Activated naive CD8-positive, alpha-beta T cell treated with anti-CD3 and anti-CD28 coated beads for 36 hours (primary cell): ENCODE measurements around the gene S100Z. TPM values are rescaled to one million over a fixed set of nuclear protein-coding genes. Genes with fewer than 3 reads are reported as not detected.
"Not testable (repeated sequence)": the region's sequence is repeated elsewhere in the genome, so short reads cannot be mapped to it uniquely, and the experiment has no call there.

ENCODE experiments used
- DNase-seq: peaks from one replicate; pipeline ENCODE4 v3.0.0; 2021
- H3K27ac Mint-ChIP-seq: one replicate; pipeline ENCODE4 v1.8.0; 2022; ENCODE audit warnings: mild to moderate bottlenecking, moderate library complexity, mixed read lengths
- H3K27me3 Mint-ChIP-seq: one replicate; pipeline ENCODE4 v1.8.0; 2022; ENCODE audit warnings: mild to moderate bottlenecking, mixed read lengths
- H3K36me3 Mint-ChIP-seq: one replicate; pipeline ENCODE4 v1.8.0; 2021; ENCODE audit warnings: mild to moderate bottlenecking, mixed read lengths
- H3K4me1 Mint-ChIP-seq: one replicate; pipeline ENCODE4 v1.8.0; 2021; ENCODE audit warnings: mixed read lengths
- H3K4me3 Mint-ChIP-seq: one replicate; pipeline ENCODE4 v1.8.0; 2022; ENCODE audit warnings: mild to moderate bottlenecking, moderate library complexity, mixed read lengths
- H3K9me3 Mint-ChIP-seq: one replicate; pipeline ENCODE4 v1.8.0; 2022; ENCODE audit warnings: mixed read lengths
- total RNA-seq, 2 experiments: library from RNA; stranded (reverse); gene quantifications; one replicate each; pipeline ENCODE4 v1.2.3, GENCODE V29; 2021

S100Z gene
- total RNA-seq, 2 experiments from 2014 or later: 0.23 TPM; not detected in 1

DNA sequence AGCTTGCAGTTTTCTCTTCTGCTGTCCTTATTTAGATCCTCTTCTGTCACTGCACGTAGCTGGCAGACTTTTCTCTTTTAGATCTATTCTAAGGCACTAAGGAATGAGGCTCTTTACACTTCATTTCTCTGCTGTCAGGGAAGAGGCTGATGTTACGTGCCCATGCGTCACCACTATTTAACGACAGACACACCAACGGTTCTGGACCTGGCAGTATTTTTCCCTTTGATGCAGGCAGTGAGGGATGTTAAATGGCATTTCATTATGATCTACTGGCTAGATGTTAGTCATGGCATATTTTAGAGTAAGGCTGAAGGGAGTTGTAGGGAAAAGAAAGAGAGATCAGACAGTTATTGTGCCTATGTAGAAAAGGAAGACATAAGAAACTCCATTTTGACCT is 94.8 kb downstream of the S100Z start:
- peaks cover 32% of the 10 kb centered on the region for H3K27me3 Mint-ChIP-seq
- H3K9me3 Mint-ChIP-seq: peaks cover 4% of the 10 kb centered on the region
- no peak overlapping the region for H3K4me3 Mint-ChIP-seq
- no peaks in the 10 kb centered on the region for H3K36me3 Mint-ChIP-seq
- H3K4me1 Mint-ChIP-seq: no peaks in the 10 kb centered on the region
- H3K27ac Mint-ChIP-seq: no peak overlapping the region
- DNase-seq: no peak

DNA sequence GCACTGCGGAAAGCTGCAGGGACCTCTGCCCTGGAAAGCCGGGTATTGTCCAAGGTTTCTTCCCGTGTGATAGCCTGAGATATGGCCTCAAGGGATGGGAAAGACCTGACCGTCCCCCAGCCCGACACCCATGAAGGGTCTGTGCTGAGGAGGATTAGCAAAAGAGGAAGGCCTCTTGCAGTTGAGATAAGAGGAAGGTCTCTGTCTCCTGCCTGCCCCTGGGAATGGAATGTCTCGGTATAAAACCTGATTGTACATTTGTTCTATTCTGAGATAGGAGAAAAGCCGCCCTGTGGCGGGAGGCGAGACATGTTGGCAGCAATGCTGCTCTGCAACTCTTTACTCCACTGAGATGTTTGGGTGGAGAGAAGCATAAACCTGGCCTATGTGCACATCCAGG is 95.4 kb downstream of the S100Z start:
- not testable (repeated sequence) for H3K4me3 Mint-ChIP-seq, H3K4me1 Mint-ChIP-seq, H3K9me3 Mint-ChIP-seq, DNase-seq, H3K27ac Mint-ChIP-seq, H3K36me3 Mint-ChIP-seq
- peaks cover 32% of the 10 kb centered on the region for H3K27me3 Mint-ChIP-seq

- Mint-ChIP-seq H3K9me3 (peaks cover 2% of the 10 kb centered on the region), H3K27ac (no peak overlapping the region), H3K4me3 (no peak overlapping the region), H3K36me3 (no peaks in the 10 kb centered on the region), H3K4me1 (no peaks in the 10 kb centered on the region), H3K27me3 (peaks cover 34% of the 10 kb centered on the region)
- DNase-seq: no peak
These were observed 96.3 kb downstream of the S100Z start for GRCh38 chr5:76946090-76946489.

GRCh38 chr5:76947082-76947503 is 97.3 kb downstream of the S100Z start:
- H3K36me3 Mint-ChIP-seq: no peaks in the 10 kb centered on the region
- no peaks in the 10 kb centered on the region for H3K9me3 Mint-ChIP-seq
- H3K4me3 Mint-ChIP-seq: no peak overlapping the region
- no peak overlapping the region for H3K27ac Mint-ChIP-seq
- DNase-seq: no peak
- peaks cover 39% of the 10 kb centered on the region for H3K27me3 Mint-ChIP-seq
- no peaks in the 10 kb centered on the region for H3K4me1 Mint-ChIP-seq

DNA sequence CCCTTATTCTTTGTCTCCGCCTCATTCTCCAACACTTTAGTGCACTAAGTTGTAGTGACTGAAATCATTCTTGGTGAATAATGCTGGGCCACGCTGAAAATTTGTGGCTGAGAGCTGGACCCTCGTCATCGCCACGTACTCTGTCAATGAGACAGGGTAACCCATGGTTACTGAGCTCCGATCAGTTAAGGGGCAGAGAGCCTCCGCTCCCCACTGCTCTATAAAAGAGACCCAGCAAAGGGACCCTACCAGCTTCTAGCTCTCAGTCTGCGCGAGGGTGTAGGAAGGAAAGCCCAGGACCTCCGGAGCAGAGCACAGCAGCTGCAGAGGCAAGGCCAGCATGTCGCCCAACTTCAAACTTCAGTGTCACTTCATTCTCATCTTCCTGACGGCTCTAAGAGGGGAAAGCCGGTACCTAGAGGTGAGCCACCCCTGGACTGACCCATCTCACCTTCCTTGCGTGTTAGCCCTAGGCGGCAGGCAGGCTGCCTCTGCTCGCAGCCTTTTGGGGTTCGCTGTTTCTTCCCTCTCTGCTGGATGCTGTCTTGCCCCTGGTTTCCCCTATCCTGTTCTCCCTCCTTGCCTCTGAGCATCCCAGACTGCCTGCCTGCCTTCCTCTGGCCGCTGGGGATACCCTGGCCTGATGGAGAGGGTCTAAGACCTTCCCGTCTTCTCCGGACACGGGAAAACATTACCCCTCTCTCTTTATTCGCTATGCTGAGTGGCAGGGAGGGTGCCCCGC is 103.2 kb downstream of the S100Z start, which contains the start of gene CRHBP:
TSS of gene CRHBP (plus strand) at position 251 of the 742 bp plus-strand sequence. CDS start at position 341, 90 bp downstream.
- peaks cover 62% of the 10 kb centered on the region for H3K27me3 Mint-ChIP-seq
- no peak for DNase-seq
- H3K27ac Mint-ChIP-seq: no peak within 1 kb of the TSS
- no peaks in the 10 kb centered on the region for H3K9me3 Mint-ChIP-seq
- H3K36me3 Mint-ChIP-seq: no peaks in the 10 kb centered on the region
- H3K4me1 Mint-ChIP-seq: peaks cover 11% of the 10 kb centered on the region
- no peak within 1 kb of the TSS for H3K4me3 Mint-ChIP-seq

DNA sequence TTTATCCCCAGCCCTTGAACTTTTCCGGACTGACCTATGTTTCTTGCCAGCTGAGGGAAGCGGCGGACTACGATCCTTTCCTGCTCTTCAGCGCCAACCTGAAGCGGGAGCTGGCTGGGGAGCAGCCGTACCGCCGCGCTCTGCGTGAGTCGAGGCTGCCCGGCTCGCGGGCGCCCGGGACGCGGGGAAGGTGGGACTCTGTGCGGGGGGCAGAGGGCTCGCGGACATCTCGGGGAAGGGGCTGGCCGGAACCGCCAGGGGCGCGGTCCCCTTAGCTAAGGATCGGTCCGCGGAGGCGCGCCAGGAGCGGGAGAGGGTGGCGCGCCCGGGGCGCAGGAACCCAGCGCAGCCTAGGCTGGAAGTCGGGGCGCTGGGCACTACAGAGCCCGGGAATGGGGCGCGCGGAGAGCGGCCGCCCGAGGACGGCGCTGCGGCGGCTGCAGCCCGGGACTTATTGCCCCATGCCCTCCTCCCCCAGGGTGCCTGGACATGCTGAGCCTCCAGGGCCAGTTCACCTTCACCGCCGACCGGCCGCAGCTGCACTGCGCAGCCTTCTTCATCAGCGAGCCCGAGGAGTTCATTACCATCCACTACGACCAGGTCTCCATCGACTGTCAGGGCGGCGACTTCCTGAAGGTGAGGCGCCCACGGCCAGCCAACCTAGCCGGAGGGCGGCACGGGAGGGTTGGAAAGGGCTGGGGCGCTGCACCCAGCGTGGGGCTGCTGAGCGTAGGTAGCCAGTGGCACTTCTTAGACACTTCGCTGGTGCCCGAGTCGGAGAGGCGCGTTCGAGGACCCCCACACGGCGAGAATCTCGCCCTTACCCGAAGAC is 104.0 kb downstream of the S100Z start:
- peaks cover 62% of the 10 kb centered on the region for H3K27me3 Mint-ChIP-seq
- peaks cover 11% of the 10 kb centered on the region for H3K4me1 Mint-ChIP-seq
- no peaks in the 10 kb centered on the region for H3K36me3 Mint-ChIP-seq
- H3K9me3 Mint-ChIP-seq: no peaks in the 10 kb centered on the region
- H3K27ac Mint-ChIP-seq: no peak overlapping the region
- no peak overlapping the region for H3K4me3 Mint-ChIP-seq
- DNase-seq: peak; percentile 4

- DNase-seq: no peak
- H3K27ac Mint-ChIP-seq: no peak overlapping the region
- no peaks in the 10 kb centered on the region for H3K36me3 Mint-ChIP-seq
- no peaks in the 10 kb centered on the region for H3K9me3 Mint-ChIP-seq
- peak overlapping the region; percentile 50 for H3K4me3 Mint-ChIP-seq
- peaks cover 59% of the 10 kb centered on the region for H3K27me3 Mint-ChIP-seq
- H3K4me1 Mint-ChIP-seq: peaks cover 17% of the 10 kb centered on the region
These were observed 104.6 kb downstream of the S100Z start for GRCh38 chr5:76954383-76954763.

DNA sequence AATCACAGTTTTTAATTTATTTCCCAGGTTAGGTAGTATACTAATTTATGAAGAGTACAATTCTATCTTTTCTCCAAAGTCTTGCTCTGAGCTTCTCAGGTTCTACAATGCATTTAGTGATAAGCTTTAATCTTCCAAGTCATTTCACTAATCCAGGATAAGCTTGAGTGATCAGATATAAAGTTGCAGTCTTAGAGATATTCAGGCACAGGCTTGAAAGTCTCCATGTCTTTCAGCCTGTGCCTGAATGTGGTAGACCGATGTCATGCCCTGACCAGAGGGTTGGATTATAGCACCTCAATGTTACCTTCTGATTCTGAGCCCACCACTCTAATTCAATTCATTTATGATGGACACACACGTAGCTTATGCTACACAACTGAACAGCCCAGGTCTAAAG is 106.2 kb downstream of the S100Z start:
- H3K27me3 Mint-ChIP-seq: peaks cover 52% of the 10 kb centered on the region
- H3K36me3 Mint-ChIP-seq: no peaks in the 10 kb centered on the region
- no peak overlapping the region for H3K4me3 Mint-ChIP-seq
- DNase-seq: no peak
- H3K9me3 Mint-ChIP-seq: no peaks in the 10 kb centered on the region
- H3K4me1 Mint-ChIP-seq: peaks cover 25% of the 10 kb centered on the region
- H3K27ac Mint-ChIP-seq: no peak overlapping the region

DNA sequence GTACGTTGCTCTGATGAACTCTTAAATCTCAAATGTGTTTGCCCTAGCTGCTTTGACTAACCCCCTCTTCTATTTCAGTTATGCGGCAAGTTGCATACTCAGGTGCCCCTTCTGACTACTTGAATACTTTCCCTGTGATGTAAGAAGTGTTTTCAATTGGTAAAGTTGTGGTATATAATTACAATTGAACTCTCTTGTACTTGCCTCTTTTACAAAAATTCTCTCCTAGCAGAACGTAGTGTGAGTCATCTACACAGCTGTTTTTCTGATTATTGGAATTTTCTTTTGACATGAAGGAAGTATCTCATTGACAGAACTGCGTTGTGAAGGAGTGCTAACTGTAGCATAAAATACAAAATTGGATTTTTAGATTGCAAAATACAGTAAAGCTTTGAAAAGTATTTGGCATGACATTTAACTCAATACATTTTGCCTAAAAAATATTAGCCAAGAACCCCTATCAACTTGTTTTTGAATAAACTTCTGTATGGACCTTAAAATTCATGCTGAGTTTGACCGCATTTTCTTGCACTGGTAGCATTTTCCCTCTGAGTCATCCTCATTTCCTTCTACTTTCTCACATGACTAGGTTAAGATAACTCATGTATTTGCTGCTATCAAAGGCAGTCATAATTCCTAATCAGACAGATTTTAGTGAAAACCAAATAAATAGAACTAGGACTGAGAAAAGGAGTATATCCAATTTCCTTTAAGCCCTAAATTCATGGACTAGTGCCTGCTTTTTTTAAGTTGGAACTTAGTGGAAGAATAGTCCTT is 109.4 kb downstream of the S100Z start:
- H3K4me1 Mint-ChIP-seq: peaks cover 17% of the 10 kb centered on the region
- peaks cover 31% of the 10 kb centered on the region for H3K27me3 Mint-ChIP-seq
- H3K36me3 Mint-ChIP-seq: no peaks in the 10 kb centered on the region
- no peak overlapping the region for H3K4me3 Mint-ChIP-seq
- H3K27ac Mint-ChIP-seq: no peak overlapping the region
- no peaks in the 10 kb centered on the region for H3K9me3 Mint-ChIP-seq
- DNase-seq: no peak

DNA sequence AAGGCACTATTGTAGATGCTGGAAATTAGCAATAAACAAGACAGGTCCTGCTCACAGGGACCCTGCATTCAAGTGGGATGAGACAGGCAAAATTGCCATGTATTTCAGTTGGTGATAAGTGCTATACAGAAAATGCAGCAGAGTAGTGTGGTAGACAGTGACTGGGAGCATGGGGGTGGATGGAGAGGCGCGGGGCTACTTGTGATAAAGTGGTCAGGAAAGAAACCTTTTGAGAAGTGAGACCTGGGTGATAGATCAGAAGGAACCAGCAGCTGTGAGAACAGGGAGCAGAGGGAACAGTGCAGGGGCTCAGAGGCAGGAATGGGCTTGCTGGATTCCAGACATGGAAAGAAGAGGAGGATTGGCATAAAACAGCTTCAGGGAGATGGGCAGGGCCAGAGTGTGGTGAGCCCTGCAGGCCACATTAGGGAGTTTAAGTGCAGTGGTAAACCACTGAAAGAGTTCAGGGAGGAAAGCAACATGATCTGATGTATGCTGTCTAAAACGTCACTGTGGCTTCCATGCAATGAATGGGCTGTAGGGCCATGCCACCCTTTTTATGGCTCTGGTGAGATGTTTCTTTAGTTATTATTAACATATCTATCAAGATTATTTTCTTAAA is 110.3 kb downstream of the S100Z start:
- no peaks in the 10 kb centered on the region for H3K9me3 Mint-ChIP-seq
- no peak overlapping the region for H3K4me3 Mint-ChIP-seq
- H3K27me3 Mint-ChIP-seq: peaks cover 21% of the 10 kb centered on the region
- peaks cover 15% of the 10 kb centered on the region for H3K4me1 Mint-ChIP-seq
- H3K36me3 Mint-ChIP-seq: no peaks in the 10 kb centered on the region
- H3K27ac Mint-ChIP-seq: peak overlapping the region; percentile 2
- peak; percentile 14 for DNase-seq

GRCh38 chr5:76964060-76964459 is 114.2 kb downstream of the S100Z start:
- Mint-ChIP-seq H3K27me3 (no peaks in the 10 kb centered on the region), H3K4me1 (peaks cover 12% of the 10 kb centered on the region), H3K9me3 (no peaks in the 10 kb centered on the region), H3K4me3 (no peak overlapping the region), H3K27ac (no peak overlapping the region), H3K36me3 (no peaks in the 10 kb centered on the region)
- no peak for DNase-seq

Other genes with a start within 250 kb of the S100Z start
- gene F2RL2, start 226.6 kb upstream of the S100Z start, total RNA-seq: not detected
- gene F2R, start 133.9 kb upstream of the S100Z start, total RNA-seq: 1 to 10 TPM; 2.2 to 2.8 TPM
- gene F2RL1, start 31.0 kb upstream of the S100Z start, total RNA-seq: 1 to 10 TPM; 2.9 to 3.6 TPM
- not detected for gene CRHBP, start 103.0 kb downstream of the S100Z start, total RNA-seq
- gene AGGF1, start 180.4 kb downstream of the S100Z start, total RNA-seq: 10 to 100 TPM; 28.7 to 29.2 TPM
- gene ZBED3, start 237.3 kb downstream of the S100Z start, total RNA-seq: 1 to 10 TPM; 6.3 to 8.0 TPM